Adrenal gland (tissue), 12 donors: Measurements from ENCODE around the gene TMEM156. TPM values are rescaled to one million over a fixed set of nuclear protein-coding genes. Genes with fewer than 3 reads are reported as not detected.
"Not testable (repeated sequence)": the region's sequence is repeated elsewhere in the genome, so short reads cannot be mapped to it uniquely, and the experiment has no call there.

Experiments used
- DNase-seq, 7 donors: peaks; one replicate each; pipeline ENCODE4 v3.0.0-alpha.2; 2019 to 2020
- H3K27ac ChIP-seq, 5 donors: fragments of 200-600 bp; sonication (generic) in 4 of 5; 1 replicate in 3 of 5; 2 replicates in 2 of 5; pipeline versions ENCODE4 v1.5.1 to v1.8.0; 2016 to 2020; ENCODE audit warnings: mild to moderate bottlenecking in 1 of 5
- H3K27me3 ChIP-seq: fragments of 200-600 bp; 2 replicates; pipeline ENCODE4 v1.8.0; 2021
- H3K36me3 ChIP-seq, 2 donors: fragments of 200-600 bp; replicated peaks in 1 of 2; 1 replicate in 1 of 2; 2 replicates in 1 of 2; pipeline versions ENCODE4 v1.5.1 to v1.8.0; 2018 to 2022
- H3K4me1 ChIP-seq, 2 donors: fragments of 200-600 bp; replicated peaks in 1 of 2; 1 replicate in 1 of 2; 2 replicates in 1 of 2; pipeline versions ENCODE4 v1.5.1 to v1.8.0; 2018 to 2021
- H3K4me3 ChIP-seq, 4 donors: fragments of 200-600 bp; sonication (generic) in 3 of 4; one replicate each; pipeline ENCODE4 v1.5.1; 2016 to 2018
- H3K9me3 ChIP-seq, 3 donors: fragments of 200-600 bp; sonication (generic) in 1 of 3; replicated peaks in 1 of 3; 1 replicate in 2 of 3; 2 replicates in 1 of 3; pipeline versions ENCODE4 v1.5.1 to v1.8.0; 2016 to 2021
- POLR2A ChIP-seq, 2 donors: fragments of 450-650 bp; IDR thresholded peaks; one replicate each; pipeline ENCODE4 v1.6.1; 2017; ENCODE audit warnings: antibody characterized with exemption in 2 of 2, mild to moderate bottlenecking in 2 of 2, moderate library complexity in 1 of 2
- WGBS, 4 donors: extraction: QIAGEN DNeasy Blood & Tissue Kit in 2 of 4; methylation state at CpG; one replicate each; pipeline versions ENCODE4 v1.1.5 to v1.1.7; 2013 to 2017; 5-methylcytosine and 5-hydroxymethylcytosine counted together
- intact Hi-C, 2 donors: fragments of 100-400 bp; cut with DNase I; formaldehyde crosslinking; loops; one replicate each; pipeline versions ENCODE4 v1.14.1 to v1.15.0; 2022 to 2023
- polyA plus RNA-seq, 3 donors: library from polyadenylated mRNA; stranded (reverse); fragments of 200-250 nt in 2 of 3; fragments of 350-450 nt in 1 of 3; fragmentation: Illumina TruSeq in 1 of 3; extraction: RNeasy Lipid Tissue Mini Kit (QIAGEN cat#74804) in 1 of 3; gene quantifications; one replicate each; pipeline ENCODE4 v1.2.3, GENCODE V29; 2013 to 2014
- total RNA-seq, 9 donors: library from RNA; depleted of rRNA in 4 of 9; stranded (reverse); fragments of >200 nt in 4 of 9; fragments of 120-200 nt in 1 of 9; fragmentation: NEBNext Ultra II Directional in 1 of 9; extraction: Animal tissue kit (Norgen Biotek cat#: 25700) in 1 of 9; gene quantifications; one replicate each; pipeline versions ENCODE4 v1.1.0 to v1.2.4, GENCODE V29; 2013 to 2023
- TF ChIP-seq, protein P1 (sequence below), 6 experiments: fragments of 450-650 bp in 4 of 6; fragments of 200-600 bp in 2 of 6; sonication (generic) in 1 of 6; IDR thresholded peaks; 1 replicate in 5 of 6; 2 replicates in 1 of 6; pipeline versions ENCODE4 v1.5.1 to v1.8.0; 2016 to 2021; ENCODE audit warnings: antibody characterized with exemption in 6 of 6, mild to moderate bottlenecking in 2 of 6, moderate library complexity in 1 of 6
- donor health status: healthy with polysubstance abuse.
- donor health status: Bipolar disorder and iron deficiency.
- donor health status: DM: yes; HTN: yes; CAD: no.
- donor health status: DM: no; HTN: no; CAD: no.
- donor health status: DM: no; HTN: no; CAD: no.
- donor health status: DM: yes; HTN: yes; CAD: no.

Gene TMEM156
- total and polyA plus RNA-seq, 12 donors: 0.29 to 4.1 (median 0.88) TPM; not detected in 2

DNA sequence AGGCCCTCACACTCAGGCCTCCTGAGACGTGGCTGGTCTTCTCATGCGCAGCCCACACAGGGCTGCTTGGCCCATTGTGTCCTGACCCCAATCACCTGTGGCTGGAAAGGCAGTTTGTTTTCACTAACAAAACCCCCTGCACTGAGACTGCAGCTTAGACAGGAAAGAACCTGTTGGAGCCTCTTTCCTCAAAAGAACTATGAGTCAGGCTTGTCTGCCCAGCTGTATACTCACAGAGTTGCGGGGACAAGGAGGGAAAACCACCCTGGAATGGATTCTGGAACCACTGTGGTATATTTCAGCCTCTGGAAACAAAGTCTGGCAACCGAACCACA is 5.2 kb upstream of the TMEM156 start:
- no peaks in the 10 kb centered on the region for H3K9me3 ChIP-seq
- 60 to 88% (median 77%) methylated on average over 3 to 4 of the region's 4 CpGs for WGBS, 4 donors
- TF ChIP-seq, protein P1, sequence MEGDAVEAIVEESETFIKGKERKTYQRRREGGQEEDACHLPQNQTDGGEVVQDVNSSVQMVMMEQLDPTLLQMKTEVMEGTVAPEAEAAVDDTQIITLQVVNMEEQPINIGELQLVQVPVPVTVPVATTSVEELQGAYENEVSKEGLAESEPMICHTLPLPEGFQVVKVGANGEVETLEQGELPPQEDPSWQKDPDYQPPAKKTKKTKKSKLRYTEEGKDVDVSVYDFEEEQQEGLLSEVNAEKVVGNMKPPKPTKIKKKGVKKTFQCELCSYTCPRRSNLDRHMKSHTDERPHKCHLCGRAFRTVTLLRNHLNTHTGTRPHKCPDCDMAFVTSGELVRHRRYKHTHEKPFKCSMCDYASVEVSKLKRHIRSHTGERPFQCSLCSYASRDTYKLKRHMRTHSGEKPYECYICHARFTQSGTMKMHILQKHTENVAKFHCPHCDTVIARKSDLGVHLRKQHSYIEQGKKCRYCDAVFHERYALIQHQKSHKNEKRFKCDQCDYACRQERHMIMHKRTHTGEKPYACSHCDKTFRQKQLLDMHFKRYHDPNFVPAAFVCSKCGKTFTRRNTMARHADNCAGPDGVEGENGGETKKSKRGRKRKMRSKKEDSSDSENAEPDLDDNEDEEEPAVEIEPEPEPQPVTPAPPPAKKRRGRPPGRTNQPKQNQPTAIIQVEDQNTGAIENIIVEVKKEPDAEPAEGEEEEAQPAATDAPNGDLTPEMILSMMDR (IDR thresholded peaks at IDR 0.05): no peak
- no peak for TF ChIP-seq POLR2A (IDR thresholded peaks at IDR 0.05)
- no peaks in the 10 kb centered on the region for H3K27me3 ChIP-seq
- intact Hi-C loops: no loop called here
- H3K27ac ChIP-seq: peak overlapping the region in 1 of 5 donors; percentile 7
- H3K4me1 ChIP-seq: peaks cover 8 to 11% of the 10 kb centered on the region in 2 donors
- H3K36me3 ChIP-seq: no peaks in the 10 kb centered on the region
- H3K4me3 ChIP-seq: no peak overlapping the region
- DNase-seq: no peak

DNA sequence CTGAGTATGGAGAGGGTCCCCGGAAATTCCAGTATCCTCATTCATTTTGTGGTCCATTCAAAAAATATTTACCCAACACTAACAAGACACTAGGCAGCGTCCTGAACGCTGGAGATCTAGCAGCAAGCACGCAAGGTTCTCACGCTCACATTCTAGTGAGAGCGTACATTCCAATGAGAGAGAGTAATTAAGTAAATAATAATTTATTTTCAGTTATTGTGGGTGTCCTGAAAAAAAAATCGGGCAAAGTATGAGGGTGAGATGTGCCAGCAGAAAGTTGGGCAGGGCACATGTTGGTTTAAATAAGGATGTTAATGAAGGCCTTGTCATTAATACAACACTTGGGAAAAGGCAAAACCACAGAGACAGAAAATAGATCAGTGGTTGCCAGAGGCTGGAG is 4.0 kb upstream of the TMEM156 start:
- 90 to 94% (median 92%) methylated on average over 7 of the region's 7 CpGs for WGBS, 4 donors
- Histone ChIP-seq H3K9me3 (no peaks in the 10 kb centered on the region), H3K27ac (no peak overlapping the region), H3K4me1 (peaks cover 8 to 11% of the 10 kb centered on the region in 2 donors), H3K36me3 (no peaks in the 10 kb centered on the region), H3K27me3 (no peaks in the 10 kb centered on the region), H3K4me3 (no peak overlapping the region)
- DNase-seq: no peak
- intact Hi-C loops: no loop called here
- TF ChIP-seq POLR2A (IDR thresholded peaks at IDR 0.05): no peak
- TF ChIP-seq, protein P1 (IDR thresholded peaks at IDR 0.05): no peak

DNA sequence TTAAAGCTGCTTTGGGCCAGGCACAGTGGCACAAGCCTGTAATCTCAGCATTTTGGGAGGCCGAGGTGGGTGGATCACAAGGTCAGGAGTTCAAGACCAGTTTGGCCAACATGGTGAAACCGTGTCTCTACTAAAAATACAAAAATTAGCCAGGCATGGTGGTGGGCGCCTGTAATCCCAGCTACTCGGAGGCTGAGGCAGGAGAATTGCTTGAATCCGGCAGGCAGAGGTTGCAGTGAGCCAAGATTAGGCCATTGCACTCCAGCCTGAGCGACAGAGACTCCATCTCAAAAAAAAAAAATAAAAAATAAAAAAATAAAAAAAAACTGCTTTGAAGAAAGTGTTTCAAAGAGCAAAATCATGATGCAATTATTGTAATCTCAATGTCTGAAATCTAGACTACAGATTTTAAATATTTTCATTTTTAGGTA is 604 bp downstream of the TMEM156 start:
- intact Hi-C loops, H3K27me3 ChIP-seq, H3K4me1 ChIP-seq, H3K36me3 ChIP-seq, H3K4me3 ChIP-seq, H3K9me3 ChIP-seq, DNase-seq, H3K27ac ChIP-seq: not testable (repeated sequence)
- 75 to 83% (median 80%) methylated on average over 6 of the region's 6 CpGs for WGBS, 4 donors

DNA sequence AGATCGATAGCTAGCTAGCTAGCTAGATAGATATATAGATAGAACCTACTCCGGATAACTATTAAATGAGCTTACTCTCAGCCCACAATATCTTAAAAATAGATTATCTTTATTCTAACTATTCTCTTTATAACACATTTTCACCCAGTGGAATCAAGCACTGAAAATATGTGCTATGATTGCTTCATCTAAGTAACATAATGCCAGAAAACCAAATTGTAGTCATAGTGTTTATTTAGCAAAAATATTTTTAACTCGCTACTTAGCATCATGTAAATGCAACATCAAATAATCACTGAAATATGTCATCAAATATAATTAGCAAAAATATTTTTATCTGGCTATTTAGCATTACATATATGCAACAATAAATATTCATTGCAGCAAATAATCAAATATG is 1.5 kb downstream of the TMEM156 start:
- TF ChIP-seq, protein P1 (IDR thresholded peaks at IDR 0.05): no peak
- no peak for TF ChIP-seq POLR2A (IDR thresholded peaks at IDR 0.05)
- no peak overlapping the region for H3K27ac ChIP-seq
- WGBS, 4 donors: 76 to 85% (median 82%) methylated on average over 3 of the region's 3 CpGs
- H3K9me3 ChIP-seq: no peaks in the 10 kb centered on the region
- H3K27me3 ChIP-seq: no peaks in the 10 kb centered on the region
- peaks cover 0 to under 1% of the 10 kb centered on the region in 2 donors for H3K4me1 ChIP-seq
- intact Hi-C loops: no loop called here
- no peak overlapping the region for H3K4me3 ChIP-seq
- no peaks in the 10 kb centered on the region for H3K36me3 ChIP-seq
- no peak for DNase-seq

DNA sequence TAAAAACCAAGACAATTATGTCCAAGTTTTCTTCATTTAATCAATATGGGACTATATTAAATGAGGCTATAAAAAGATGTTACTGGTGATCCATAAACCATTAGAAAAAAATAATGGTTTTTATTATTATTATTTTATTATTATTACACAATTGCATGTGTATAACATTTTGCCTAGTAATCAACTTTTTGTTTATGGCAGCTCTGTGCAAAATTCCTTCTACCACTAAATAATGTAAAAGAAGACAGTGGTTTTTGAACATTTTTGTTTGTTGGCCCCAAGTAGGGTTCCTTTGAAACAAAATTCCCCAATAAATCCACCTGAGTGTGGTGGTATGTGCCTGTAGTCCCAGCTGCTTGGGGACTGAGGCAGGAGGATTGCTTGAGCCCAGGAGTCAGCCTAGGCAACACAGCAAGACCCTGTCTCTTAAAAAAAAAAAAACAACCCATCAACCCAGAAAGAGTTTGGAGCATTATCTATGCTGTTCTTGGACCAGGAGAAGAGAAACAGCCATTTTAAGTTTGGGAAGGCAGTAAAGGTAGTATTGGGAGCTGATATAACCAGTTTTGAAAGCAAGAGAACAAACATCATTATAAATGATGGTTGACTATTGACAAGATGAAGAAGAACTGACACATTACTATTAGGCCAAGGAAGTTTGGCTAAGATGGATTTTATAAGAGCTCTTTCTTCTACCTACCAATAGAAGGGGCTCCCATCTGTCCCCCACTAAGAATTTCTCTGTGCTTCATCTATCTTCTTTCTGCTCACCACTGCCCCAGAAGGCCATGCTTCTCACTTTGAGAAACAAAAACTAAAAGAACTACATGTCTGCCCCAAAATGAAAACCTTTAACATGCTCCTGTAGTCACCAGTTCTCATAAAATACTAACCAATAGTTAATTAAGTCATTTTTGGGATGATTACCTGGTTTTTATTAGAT is 2.2 kb downstream of the TMEM156 start:
- H3K4me3 ChIP-seq: no peak overlapping the region
- TF ChIP-seq, protein P1 (IDR thresholded peaks at IDR 0.05): no peak
- no peak for TF ChIP-seq POLR2A (IDR thresholded peaks at IDR 0.05)
- DNase-seq: no peak
- H3K4me1 ChIP-seq: peaks cover 0 to 4% of the 10 kb centered on the region in 2 donors
- no peaks in the 10 kb centered on the region for H3K36me3 ChIP-seq
- H3K27me3 ChIP-seq: no peaks in the 10 kb centered on the region
- H3K27ac ChIP-seq: no peak overlapping the region
- no peaks in the 10 kb centered on the region for H3K9me3 ChIP-seq
- intact Hi-C loops: no loop called here
